K562 (cell line): ENCODE results near the gene ABI2. TPM values are rescaled to one million over a fixed set of nuclear protein-coding genes. Genes with fewer than 3 reads are reported as not detected.

Experiments
- ATAC-seq: fragments of 200-7000 bp; cut with Tn5 transposase; 3 replicates; pipeline ENCODE4 v1.9.1; 2020; ENCODE audit warnings: moderate library complexity
- BruUV-seq: library from RNA; stranded (reverse); fragments of 400-500 nt; replicated peaks from 2 replicates; lab custom pipeline; 2021; lab: Mats Ljungman, UMichigan
- CTCF ChIA-PET: fragments of 300-600 bp; formaldehyde crosslinking; extraction: SDS; loops from one replicate; lab custom pipeline; 2021; ENCODE audit warnings: low intra/inter-chr PET ratio; lab: Yijun Ruan, JAX
- POLR2A ChIA-PET: fragments of 300-600, 350-650 bp; sonication (Branson Sonifier 250); formaldehyde crosslinking; extraction: SDS; loops from one replicate; lab custom pipeline; 2021; ENCODE audit warnings: antibody characterized with exemption, inconsistent platforms; lab: Yijun Ruan, JAX
- DNase-seq, 4 experiments: peaks; one replicate each; pipeline versions ENCODE4 v3.0.0 to v3.0.0-alpha.2; 2011 to 2018; ENCODE audit warnings: low spot score in 3 of 4, mixed read lengths in 3 of 4; ENCODE audit errors: extremely low read depth in 1 of 4
- FAIRE-seq: peaks from 2 replicates; lab custom pipeline; 2011; peaks lifted over from hg19 to GRCh38; lab: Jason Lieb, UNC
- H2AFZ ChIP-seq: 2 replicates; pipeline ENCODE4 v1.6.0; 2011; ENCODE audit warnings: low read depth, low read length, control low read depth, inconsistent platforms
- H3K27ac ChIP-seq: fragments of 200-600 bp; 3 replicates; pipeline ENCODE4 v1.8.0; 2011; ENCODE audit warnings: low read depth, mild to moderate bottlenecking, control low read depth, inconsistent platforms, low read length, moderate library complexity, mixed read lengths; ENCODE audit errors: extremely low read depth
- H3K27me3 ChIP-seq, 2 experiments: fragments of 300-600 bp in 1 of 2; 2 replicates in 1 of 2; 3 replicates in 1 of 2; pipeline versions ENCODE4 v1.6.0 to v1.8.0; 2011; ENCODE audit warnings: inconsistent platforms in 2 of 2, low read length in 2 of 2, mild to moderate bottlenecking in 1 of 2, mixed read lengths in 1 of 2, moderate library complexity in 1 of 2; ENCODE audit not compliant: control insufficient read depth in 2 of 2, insufficient read depth in 2 of 2
- H3K36me3 ChIP-seq: fragments of 300-600 bp; 3 replicates; pipeline ENCODE4 v1.8.0; 2011; ENCODE audit warnings: mild to moderate bottlenecking, low read length, inconsistent platforms; ENCODE audit not compliant: control insufficient read depth, insufficient read depth
- H3K4me1 ChIP-seq, 2 experiments: fragments of 200-600 bp in 1 of 2; replicated peaks in 1 of 2; 2 replicates in 1 of 2; 3 replicates in 1 of 2; pipeline versions ENCODE4 v1.5.1 to v1.8.0; 2011; ENCODE audit warnings: inconsistent platforms in 2 of 2, low read length in 2 of 2, mild to moderate bottlenecking in 1 of 2, mixed read lengths in 1 of 2, moderate library complexity in 1 of 2; ENCODE audit not compliant: control insufficient read depth in 2 of 2, insufficient read depth in 2 of 2
- H3K4me2 ChIP-seq: 2 replicates; pipeline ENCODE4 v1.6.1; 2011; ENCODE audit warnings: low read length, control low read depth, inconsistent platforms, mixed read lengths; ENCODE audit not compliant: insufficient read depth
- H3K4me3 ChIP-seq: fragments of 200-600 bp; sonication (generic), shearing (Covaris generic); 2 replicates; pipeline ENCODE4 v1.5.1; 2016; ENCODE audit warnings: control low read depth, inconsistent platforms
- H3K79me2 ChIP-seq: fragments of 200-600 bp; 3 replicates; pipeline ENCODE4 v1.8.0; 2011; ENCODE audit warnings: low read length, inconsistent platforms; ENCODE audit not compliant: control insufficient read depth, insufficient read depth
- H3K9ac ChIP-seq, 2 experiments: 2 replicates each; pipeline versions ENCODE4 v1.6.0 to v1.6.1; 2011; ENCODE audit warnings: low read depth in 2 of 2, low read length in 2 of 2, control low read depth in 1 of 2, inconsistent platforms in 1 of 2, mild to moderate bottlenecking in 1 of 2, mixed read lengths in 1 of 2; ENCODE audit not compliant: insufficient read depth in 1 of 2
- H3K9me1 ChIP-seq: one replicate; pipeline ENCODE4 v1.6.0; 2011; ENCODE audit warnings: inconsistent platforms, mild to moderate bottlenecking, low read length, moderate library complexity; ENCODE audit not compliant: control insufficient read depth, insufficient read depth
- H3K9me3 ChIP-seq: replicated peaks from 2 replicates; pipeline ENCODE4 v1.5.1; 2011; ENCODE audit warnings: low read depth, low read length, inconsistent platforms; ENCODE audit not compliant: control insufficient read depth, insufficient read depth
- H4K20me1 ChIP-seq: replicated peaks from 2 replicates; pipeline ENCODE4 v1.6.1; 2011; ENCODE audit warnings: low read length, inconsistent platforms, mixed read lengths; ENCODE audit not compliant: control insufficient read depth, insufficient read depth
- CHD1 ChIP-seq: fragments of 200-600 bp; sonication (generic); IDR thresholded peaks from one replicate; pipeline ENCODE4 v1.6.1; 2012; ENCODE audit warnings: mild to moderate bottlenecking, moderate library complexity, low read length, inconsistent platforms
- KLF13 ChIP-seq: fragments of 450-650 bp; IDR thresholded peaks from 2 replicates; pipeline ENCODE4 v1.6.1; 2016; ENCODE audit warnings: missing genetic modification characterization, low read depth, mild to moderate bottlenecking, missing compliant biosample characterization, moderate library complexity, borderline replicate concordance
- MAZ ChIP-seq, 2 experiments: fragments of 450-650 bp in 1 of 2; sonication (generic) in 1 of 2; formaldehyde crosslinking; IDR thresholded peaks in 1 of 2; conservative IDR thresholded peaks in 1 of 2; 2 replicates each; pipeline versions ENCODE4 v1.4.0 to v1.5.0; 2020; ENCODE audit warnings: mild to moderate bottlenecking in 1 of 2, missing genetic modification reagents in 1 of 2
- MECOM ChIP-seq: fragments of 250-450 bp; sonication (Bioruptor Pico); IDR thresholded peaks from 2 replicates; pipeline ENCODE4 v1.8.0; 2022; ENCODE audit warnings: inconsistent platforms
- ZNF444 ChIP-seq: fragments of 250-450 bp; sonication (Bioruptor Pico); IDR thresholded peaks from 2 replicates; pipeline ENCODE4 v1.4.0; 2020; ENCODE audit warnings: mild to moderate bottlenecking, moderate library complexity
- ZSCAN32 ChIP-seq: fragments of 450-650 bp; formaldehyde crosslinking; IDR thresholded peaks from 2 replicates; pipeline ENCODE4 v1.4.0; 2020; ENCODE audit warnings: mild to moderate bottlenecking, moderate library complexity
- WGBS: fragments of 100-300 bp; shearing (Covaris generic); methylation state at CpG from one replicate; pipeline ENCODE4 v1.1.6; 2016; ENCODE audit warnings: low coverage, mixed read lengths; ENCODE audit not compliant: insufficient coverage; ENCODE audit errors: missing lambda C conversion rate; 5-methylcytosine and 5-hydroxymethylcytosine counted together
- in situ Hi-C: fragments of 300-500 bp; cut with MboI; formaldehyde crosslinking; loops from 4 replicates; pipeline ENCODE4 v1.15.0; 2018; ENCODE audit warnings: inconsistent platforms, mixed read lengths
- intact Hi-C: fragments of 100-400 bp; cut with micrococcal nuclease; formaldehyde crosslinking; loops from 2 replicates; pipeline ENCODE4 v1.14.2; 2022
- polyA plus RNA-seq, 8 experiments: library from polyadenylated mRNA; depleted of rRNA in 4 of 8; stranded (reverse) in 5 of 8; unstranded in 3 of 8; fragments of >200 nt; fragmentation: Nextera tagmentation in 2 of 8; fragmentation: Illumina TruSeq in 1 of 8; extraction: Ambion mirVana in 2 of 8; extraction: Trizol in 1 of 8; gene quantifications; 2 replicates each; pipeline versions ENCODE4 v1.2.1 to v1.2.3, GENCODE V29; 2011 to 2014; ENCODE audit warnings: inconsistent platforms in 1 of 8, missing spikeins in 1 of 8
- total RNA-seq, 7 experiments: library from RNA; depleted of rRNA in 6 of 7; stranded (reverse); fragments of >200 nt in 6 of 7; fragmentation: Illumina TruSeq in 2 of 7; extraction: Trizol in 2 of 7; gene quantifications; 2 replicates each; pipeline versions ENCODE4 v1.2.1 to v1.2.3, GENCODE V29; 2011 to 2021; ENCODE audit warnings: low replicate concordance in 1 of 7
- TF ChIP-seq, protein P1 (sequence below): fragments of 250-450 bp; sonication (Bioruptor Pico); IDR thresholded peaks from 2 replicates; pipeline ENCODE4 v1.5.0; 2021; ENCODE audit warnings: mild to moderate bottlenecking, borderline replicate concordance

Gene ABI2
- total and polyA plus RNA-seq, 9 of the 15 experiments (the other 6 are each of a cell fraction or from before 2014, with no cell fraction given), result 5.3 to 24.3 (median 12.2) TPM

DNA sequence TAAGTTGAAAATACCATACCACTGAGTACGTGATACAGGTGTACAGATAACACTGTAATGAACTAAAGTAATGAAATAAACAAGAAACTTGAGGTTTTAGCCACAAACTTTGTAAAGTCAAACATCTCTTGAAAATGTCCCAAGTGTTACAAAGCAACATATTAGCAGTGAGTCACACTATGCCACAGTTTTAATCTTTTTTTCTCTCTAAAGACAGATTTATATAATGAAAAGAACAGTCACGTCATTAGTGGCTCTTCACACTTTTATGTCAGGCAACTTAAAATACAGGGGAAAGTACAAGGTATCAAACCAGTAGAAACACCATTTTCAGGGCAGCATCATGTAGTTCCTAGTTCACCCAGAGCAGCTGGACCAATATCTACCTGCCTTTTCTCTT is 164.8 kb downstream of the ABI2 start:
- POLR2A ChIA-PET, result no interaction called here
- no peak for FAIRE-seq
- WGBS, result 4% methylated on average over 2 of the region's 2 CpGs
- Histone ChIP-seq H3K9ac (no peak overlapping the region), H3K27me3 (no peaks in the 10 kb centered on the region; a peak in 2 of 5 replicates), H2AFZ (no peak overlapping the region), H4K20me1 (no peaks in the 10 kb centered on the region), H3K9me3 (no peaks in the 10 kb centered on the region), H3K36me3 (no peaks in the 10 kb centered on the region), H3K79me2 (no peaks in the 10 kb centered on the region), H3K4me1 (no peaks in the 10 kb centered on the region), H3K27ac (no peak overlapping the region), H3K4me2 (no peak overlapping the region), H3K4me3 (no peak overlapping the region), H3K9me1 (no peaks in the 10 kb centered on the region)
- CTCF ChIA-PET, result no interaction called here
- TF ChIP-seq CHD1 (no peak), MECOM (CRISPR knock-in tag) (no peak), MAZ (CRISPR knock-in tag; conservative IDR thresholded peaks at IDR 0.05 in 1 of 2, IDR thresholded peaks at IDR 0.05 in 1 of 2) (no peak), KLF13 (tag) (no peak), ZNF444 (CRISPR knock-in tag) (no peak), ZSCAN32 (CRISPR knock-in tag) (no peak)
- TF ChIP-seq, protein P1, sequence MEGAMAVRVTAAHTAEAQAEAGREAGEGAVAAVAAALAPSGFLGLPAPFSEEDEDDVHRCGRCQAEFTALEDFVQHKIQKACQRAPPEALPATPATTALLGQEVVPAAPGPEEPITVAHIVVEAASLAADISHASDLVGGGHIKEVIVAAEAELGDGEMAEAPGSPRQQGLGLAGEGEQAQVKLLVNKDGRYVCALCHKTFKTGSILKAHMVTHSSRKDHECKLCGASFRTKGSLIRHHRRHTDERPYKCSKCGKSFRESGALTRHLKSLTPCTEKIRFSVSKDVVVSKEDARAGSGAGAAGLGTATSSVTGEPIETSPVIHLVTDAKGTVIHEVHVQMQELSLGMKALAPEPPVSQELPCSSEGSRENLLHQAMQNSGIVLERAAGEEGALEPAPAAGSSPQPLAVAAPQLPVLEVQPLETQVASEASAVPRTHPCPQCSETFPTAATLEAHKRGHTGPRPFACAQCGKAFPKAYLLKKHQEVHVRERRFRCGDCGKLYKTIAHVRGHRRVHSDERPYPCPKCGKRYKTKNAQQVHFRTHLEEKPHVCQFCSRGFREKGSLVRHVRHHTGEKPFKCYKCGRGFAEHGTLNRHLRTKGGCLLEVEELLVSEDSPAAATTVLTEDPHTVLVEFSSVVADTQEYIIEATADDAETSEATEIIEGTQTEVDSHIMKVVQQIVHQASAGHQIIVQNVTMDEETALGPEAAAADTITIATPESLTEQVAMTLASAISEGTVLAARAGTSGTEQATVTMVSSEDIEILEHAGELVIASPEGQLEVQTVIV (CRISPR knock-in tag), result no peak
- BruUV-seq, result no TSS peak
- intact Hi-C loops, result no loop called here
- in situ Hi-C loops, result no loop called here
- ATAC-seq, result no peak
- DNase-seq, result no peak

Other genes with a start within 250 kb of the ABI2 start
- 7.3 and 10.7 TPM in 2 replicates for gene CYP20A1, start 89.4 kb upstream of the ABI2 start, total RNA-seq (2014; rRNA removed)
- gene CYP20A1, start 89.4 kb upstream of the ABI2 start, total RNA-seq (2014; rRNA removed; fragmentation: Illumina TruSeq; extraction: Trizol), result 15.6 and 16.9 TPM in 2 replicates
- gene CYP20A1, start 89.4 kb upstream of the ABI2 start, total RNA-seq (2015; rRNA removed; fragmentation: Illumina TruSeq; extraction: Trizol), result 13.7 and 15.3 TPM in 2 replicates
- 12.4 and 12.5 TPM in 2 replicates for gene CYP20A1, start 89.4 kb upstream of the ABI2 start, total RNA-seq (2021)
- gene CYP20A1, start 89.4 kb upstream of the ABI2 start, polyA plus RNA-seq (2011; rRNA removed), result 8.8 and 10.3 TPM in 2 replicates
- 10.1 and 10.3 TPM in 2 replicates for gene CYP20A1, start 89.4 kb upstream of the ABI2 start, polyA plus RNA-seq (2014; fragmentation: Illumina TruSeq; extraction: Trizol)
- gene CYP20A1, start 89.4 kb upstream of the ABI2 start, polyA plus RNA-seq (2014; fragmentation: Nextera tagmentation; extraction: Ambion mirVana), result 10 to 100 TPM; 27.8 to 31.7 TPM
- gene CYP20A1, start 89.4 kb upstream of the ABI2 start, polyA plus RNA-seq (2014; rRNA removed), result 11.2 and 12.1 TPM in 2 replicates
- 0.41 and 1.2 TPM in 2 replicates for gene RAPH1, start 206.9 kb downstream of the ABI2 start, total RNA-seq (2014; rRNA removed)
- gene RAPH1, start 206.9 kb downstream of the ABI2 start, total RNA-seq (2014; rRNA removed; fragmentation: Illumina TruSeq; extraction: Trizol), result 0.25 and 0.73 TPM in 2 replicates
- 0.15 and 0.18 TPM in 2 replicates for gene RAPH1, start 206.9 kb downstream of the ABI2 start, total RNA-seq (2015; rRNA removed; fragmentation: Illumina TruSeq; extraction: Trizol)
- 0.71 and 0.74 TPM in 2 replicates for gene RAPH1, start 206.9 kb downstream of the ABI2 start, total RNA-seq (2021)
- gene RAPH1, start 206.9 kb downstream of the ABI2 start, polyA plus RNA-seq (2011; rRNA removed), result 0.41 and 0.64 TPM in 2 replicates
- gene RAPH1, start 206.9 kb downstream of the ABI2 start, polyA plus RNA-seq (2014; fragmentation: Illumina TruSeq; extraction: Trizol), result 0.26 and 0.55 TPM in 2 replicates
- gene RAPH1, start 206.9 kb downstream of the ABI2 start, polyA plus RNA-seq (2014; fragmentation: Nextera tagmentation; extraction: Ambion mirVana), result under 1 TPM; 0.07 to 0.27 TPM
- 0.13 and 1.8 TPM in 2 replicates for gene RAPH1, start 206.9 kb downstream of the ABI2 start, polyA plus RNA-seq (2014; rRNA removed)